RWPE2 (cell line): Measurements from ENCODE around the gene LYRM1.

Experiments used
- ATAC-seq: fragments of 200-7000 bp; cut with Tn5 transposase; 3 replicates; pipeline ENCODE4 v1.9.1; 2021; ENCODE audit warnings: low read depth
- DNase-seq: peaks from one replicate; pipeline ENCODE4 v3.0.0-alpha.2; 2020; ENCODE audit warnings: low spot score
- H3K27ac ChIP-seq: fragments of 450-650 bp; 2 replicates; pipeline ENCODE4 v1.5.1; 2017; ENCODE audit warnings: mild to moderate bottlenecking; ENCODE audit not compliant: poor library complexity, severe bottlenecking
- H3K27me3 ChIP-seq: fragments of 250-450 bp; sonication (Bioruptor Pico); 2 replicates; pipeline ENCODE4 v1.5.1; 2021; ENCODE audit warnings: mild to moderate bottlenecking, moderate library complexity; ENCODE audit not compliant: insufficient read depth, poor library complexity, severe bottlenecking
- H3K36me3 ChIP-seq: fragments of 250-450 bp; sonication (Bioruptor Pico); 2 replicates; pipeline ENCODE4 v1.5.1; 2020; ENCODE audit warnings: low read depth, mild to moderate bottlenecking, moderate library complexity
- H3K4me1 ChIP-seq: fragments of 250-450 bp; sonication (Bioruptor Pico); 2 replicates; pipeline ENCODE4 v1.5.1; 2021; ENCODE audit warnings: mild to moderate bottlenecking, moderate library complexity; ENCODE audit not compliant: insufficient read depth, poor library complexity, severe bottlenecking
- H3K4me3 ChIP-seq: fragments of 250-450 bp; sonication (Bioruptor Pico); 2 replicates; pipeline ENCODE4 v1.5.1; 2021; ENCODE audit warnings: mild to moderate bottlenecking, moderate library complexity; ENCODE audit not compliant: severe bottlenecking
- H3K9me3 ChIP-seq: fragments of 250-450 bp; sonication (Bioruptor Pico); 2 replicates; pipeline ENCODE4 v1.5.1; 2021; ENCODE audit warnings: mild to moderate bottlenecking, moderate library complexity; ENCODE audit not compliant: severe bottlenecking
- TF ChIP-seq, protein P1 (sequence below): fragments of 450-650 bp; IDR thresholded peaks from one replicate; pipeline ENCODE4 v1.5.1; 2017; ENCODE audit warnings: mild to moderate bottlenecking, moderate library complexity; ENCODE audit not compliant: poor library complexity, severe bottlenecking

LYRM1 gene

DNA sequence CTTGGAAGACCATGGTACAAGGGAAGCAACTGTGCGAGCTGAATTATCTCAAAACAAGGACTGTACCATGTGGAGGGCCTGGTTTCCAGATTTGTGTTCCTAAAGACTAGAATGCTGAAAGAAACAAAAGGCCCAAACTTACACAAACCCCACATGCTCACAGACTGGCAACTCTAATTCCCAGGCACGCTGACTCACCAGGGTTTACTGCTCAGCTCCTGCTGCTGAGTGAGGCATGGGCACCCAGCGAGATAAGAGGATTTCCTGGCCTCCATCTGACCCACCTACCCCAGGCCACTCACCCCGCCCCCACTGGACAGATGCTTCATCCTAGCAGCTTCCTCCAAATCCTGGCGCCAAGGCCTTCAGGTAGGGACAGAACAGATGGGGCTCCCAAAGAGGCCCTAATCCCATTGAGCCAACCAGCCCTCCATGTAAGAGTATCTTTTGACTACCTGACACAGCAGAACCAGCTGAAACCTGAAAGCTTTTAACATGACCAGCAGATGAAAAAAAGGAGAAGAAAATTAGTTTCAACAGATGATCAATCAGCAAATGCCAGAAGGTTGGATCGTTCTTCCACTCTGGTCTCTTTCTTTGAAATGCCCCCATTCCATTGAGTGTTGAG is 34.3 kb upstream of the LYRM1 start:
- Histone ChIP-seq H3K4me1 (peaks cover 48% of the 10 kb centered on the region), H3K27me3 (no peaks in the 10 kb centered on the region), H3K4me3 (no peak overlapping the region), H3K36me3 (peaks cover 12% of the 10 kb centered on the region; the same call in 1 of the 2 replicates), H3K9me3 (no peaks in the 10 kb centered on the region), H3K27ac (peak overlapping the region; percentile 96)
- peak; percentile 93 for ATAC-seq
- TF ChIP-seq, protein P1, sequence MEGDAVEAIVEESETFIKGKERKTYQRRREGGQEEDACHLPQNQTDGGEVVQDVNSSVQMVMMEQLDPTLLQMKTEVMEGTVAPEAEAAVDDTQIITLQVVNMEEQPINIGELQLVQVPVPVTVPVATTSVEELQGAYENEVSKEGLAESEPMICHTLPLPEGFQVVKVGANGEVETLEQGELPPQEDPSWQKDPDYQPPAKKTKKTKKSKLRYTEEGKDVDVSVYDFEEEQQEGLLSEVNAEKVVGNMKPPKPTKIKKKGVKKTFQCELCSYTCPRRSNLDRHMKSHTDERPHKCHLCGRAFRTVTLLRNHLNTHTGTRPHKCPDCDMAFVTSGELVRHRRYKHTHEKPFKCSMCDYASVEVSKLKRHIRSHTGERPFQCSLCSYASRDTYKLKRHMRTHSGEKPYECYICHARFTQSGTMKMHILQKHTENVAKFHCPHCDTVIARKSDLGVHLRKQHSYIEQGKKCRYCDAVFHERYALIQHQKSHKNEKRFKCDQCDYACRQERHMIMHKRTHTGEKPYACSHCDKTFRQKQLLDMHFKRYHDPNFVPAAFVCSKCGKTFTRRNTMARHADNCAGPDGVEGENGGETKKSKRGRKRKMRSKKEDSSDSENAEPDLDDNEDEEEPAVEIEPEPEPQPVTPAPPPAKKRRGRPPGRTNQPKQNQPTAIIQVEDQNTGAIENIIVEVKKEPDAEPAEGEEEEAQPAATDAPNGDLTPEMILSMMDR: no peak
- DNase-seq: peak; percentile 89

DNA sequence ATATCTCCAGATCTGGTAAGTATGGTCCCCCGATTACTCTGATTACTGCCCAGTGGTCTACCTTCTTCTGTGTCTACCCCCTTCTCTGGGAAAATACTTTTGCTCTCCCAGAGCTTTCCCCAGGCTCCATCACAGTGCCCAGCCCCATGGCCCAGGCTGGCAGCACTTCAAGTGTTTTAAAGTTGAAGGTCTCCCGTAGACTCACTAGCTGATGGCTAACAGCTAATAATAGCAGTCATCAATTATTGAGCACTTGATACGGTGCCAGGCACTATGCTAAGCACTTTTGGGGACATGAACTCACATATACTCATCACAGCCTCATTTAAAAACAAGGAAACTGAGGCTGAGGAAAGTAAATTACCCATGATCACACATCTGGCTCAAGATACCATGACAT is 33.8 kb upstream of the LYRM1 start:
- H3K27ac ChIP-seq: peak overlapping the region; percentile 96
- TF ChIP-seq, protein P1: no peak
- ATAC-seq: no peak

DNA sequence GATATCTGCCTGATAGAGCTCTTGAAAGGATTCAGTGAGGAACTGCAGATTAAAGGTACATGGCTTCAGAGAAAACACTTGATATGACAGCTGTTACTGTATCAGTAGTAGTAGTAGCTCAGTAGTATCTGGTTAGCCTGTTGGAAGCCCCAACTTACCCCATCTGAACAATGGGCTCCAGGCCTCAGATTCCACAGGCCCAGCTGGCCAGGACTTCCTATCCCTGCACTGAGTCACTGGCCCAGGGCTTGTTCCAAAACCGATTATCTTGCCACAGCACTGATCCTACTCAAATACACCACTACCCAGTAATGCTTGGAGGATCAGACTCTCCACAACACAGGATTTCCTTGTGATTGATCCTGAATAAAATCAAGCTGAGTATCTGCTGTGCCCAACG is 33.0 kb upstream of the LYRM1 start:
- peaks cover 4% of the 10 kb centered on the region; the same call in 1 of the 2 replicates for H3K36me3 ChIP-seq
- DNase-seq (no peak), ATAC-seq (no peak)
- no peaks in the 10 kb centered on the region for H3K9me3 ChIP-seq
- TF ChIP-seq, protein P1: no peak
- H3K4me3 ChIP-seq: no peak overlapping the region
- peak overlapping the region; percentile 96 for H3K27ac ChIP-seq
- peaks cover 48% of the 10 kb centered on the region for H3K4me1 ChIP-seq
- H3K27me3 ChIP-seq: no peaks in the 10 kb centered on the region

More for the DNA sequence above, 33.8 kb upstream of the LYRM1 start:
- Histone ChIP-seq H3K4me3 (no peak overlapping the region), H3K4me1 (peaks cover 48% of the 10 kb centered on the region), H3K9me3 (no peaks in the 10 kb centered on the region), H3K36me3 (peaks cover 10% of the 10 kb centered on the region; the same call in 1 of the 2 replicates), H3K27me3 (no peaks in the 10 kb centered on the region)
- no peak for DNase-seq

DNA sequence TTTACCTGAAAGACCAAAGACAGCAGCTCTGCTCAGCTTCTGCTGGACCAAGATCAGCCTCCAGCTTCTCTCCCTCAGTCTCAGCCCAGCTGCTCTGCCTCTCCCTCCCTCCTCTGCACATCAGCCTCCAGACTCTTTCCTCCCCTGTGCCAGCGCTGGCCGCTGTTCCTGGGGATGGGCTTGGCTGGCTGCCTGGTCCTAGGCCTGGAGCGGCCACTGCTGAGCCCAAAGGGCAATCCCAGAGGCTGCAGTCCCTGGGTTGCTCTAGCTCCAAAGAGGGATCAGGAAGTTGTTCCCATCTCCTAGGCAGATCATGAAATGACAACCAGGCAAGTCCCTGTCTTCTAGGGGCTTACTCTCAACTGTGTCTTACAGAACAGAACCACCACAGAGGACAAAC is 31.7 kb upstream of the LYRM1 start:
- no peaks in the 10 kb centered on the region for H3K27me3 ChIP-seq
- peak overlapping the region; percentile 96 for H3K27ac ChIP-seq
- peaks cover 52% of the 10 kb centered on the region for H3K4me1 ChIP-seq

More for the DNA sequence above, 31.7 kb upstream of the LYRM1 start:
- TF ChIP-seq, protein P1: no peak
- no peak for DNase-seq
- H3K36me3 ChIP-seq: no peaks in the 10 kb centered on the region
- peak; percentile 45 for ATAC-seq
- no peaks in the 10 kb centered on the region for H3K9me3 ChIP-seq
- H3K4me3 ChIP-seq: no peak overlapping the region
